SU-DHL-6 (cell line): ENCODE data around the gene ATXN1L.

Experiments used
- H2AFZ ChIP-seq: fragments of 200-600 bp; sonication (generic); 2 replicates; pipeline ENCODE4 v1.6.1; 2014; ENCODE audit warnings: low read depth, mild to moderate bottlenecking, moderate library complexity, mixed read lengths, antibody characterized with exemption, low read length; ENCODE audit not compliant: severe bottlenecking
- H3F3A ChIP-seq: fragments of 200-600 bp; shearing (Covaris generic); 2 replicates; pipeline ENCODE4 v1.6.0; 2016; ENCODE audit warnings: antibody characterized with exemption, mild to moderate bottlenecking; ENCODE audit not compliant: insufficient read depth
- H3K27ac ChIP-seq: fragments of 200-600 bp; sonication (generic); 2 replicates; pipeline ENCODE4 v1.5.1; 2016; ENCODE audit warnings: low read depth, mild to moderate bottlenecking, low read length, moderate library complexity, mixed read lengths
- H3K27me3 ChIP-seq: fragments of 200-600 bp; sonication (generic), shearing (Covaris generic); 2 replicates; pipeline ENCODE4 v1.6.0; 2014; ENCODE audit warnings: mild to moderate bottlenecking, low read length
- H3K36me3 ChIP-seq: fragments of 200-600 bp; sonication (generic); 2 replicates; pipeline ENCODE4 v1.6.1; 2014; ENCODE audit warnings: mild to moderate bottlenecking, low read length, mixed read lengths
- H3K4me2 ChIP-seq: fragments of 300-600, 200-600 bp; shearing (Covaris generic), sonication (generic); 2 replicates; pipeline ENCODE4 v1.6.0; 2014; ENCODE audit warnings: low read length, low read depth, mild to moderate bottlenecking; ENCODE audit not compliant: poor library complexity, severe bottlenecking
- H3K4me3 ChIP-seq: fragments of 200-600 bp; sonication (generic); 2 replicates; pipeline ENCODE4 v1.5.1; 2014; ENCODE audit warnings: antibody characterized with exemption, low read length, mild to moderate bottlenecking, mixed read lengths; ENCODE audit not compliant: insufficient read depth, poor library complexity, severe bottlenecking
- H3K79me2 ChIP-seq: fragments of 200-600 bp; sonication (generic); 2 replicates; pipeline ENCODE4 v1.6.1; 2014; ENCODE audit warnings: mild to moderate bottlenecking, low read length, moderate library complexity; ENCODE audit not compliant: insufficient read depth
- H3K9ac ChIP-seq: fragments of 200-600 bp; sonication (generic); 2 replicates; pipeline ENCODE4 v1.7.0; 2014; ENCODE audit warnings: mild to moderate bottlenecking, low read length
- H3K9me2 ChIP-seq: fragments of 200-600 bp; sonication (generic); replicated peaks from 2 replicates; pipeline ENCODE4 v1.6.1; 2014; ENCODE audit warnings: low read length; ENCODE audit not compliant: insufficient read depth
- H3K9me3 ChIP-seq: fragments of 200-600 bp; sonication (generic); 2 replicates; pipeline ENCODE4 v1.6.1; 2014; ENCODE audit warnings: low read length, mixed read lengths; ENCODE audit not compliant: insufficient read depth
- H4K20me1 ChIP-seq: fragments of 200-600 bp; sonication (generic); 2 replicates; pipeline ENCODE4 v1.6.1; 2014; ENCODE audit warnings: low read depth, mild to moderate bottlenecking, antibody characterized with exemption, low read length, moderate library complexity, mixed read lengths
- CTCF ChIP-seq: fragments of 200-600 bp; sonication (generic); IDR thresholded peaks from one replicate; pipeline ENCODE4 v1.5.1; 2017; ENCODE audit warnings: antibody characterized with exemption, mild to moderate bottlenecking, low read length, moderate library complexity; ENCODE audit not compliant: insufficient read depth, poor library complexity, severe bottlenecking
- EZH2phosphoT487 ChIP-seq: fragments of 200-600 bp; sonication (generic), shearing (Covaris generic); conservative IDR thresholded peaks from 2 replicates; pipeline ENCODE4 v1.6.1; 2018; ENCODE audit warnings: mild to moderate bottlenecking, antibody characterized with exemption, low read length, moderate library complexity, mixed read lengths

Gene ATXN1L

GRCh38 chr16:71870818-71871217 is 25.0 kb downstream of the ATXN1L start:
- no peak overlapping the region for H3K4me2 ChIP-seq

GRCh38 chr16:71873199-71873598 is 27.4 kb downstream of the ATXN1L start:
- no peak overlapping the region for H2AFZ ChIP-seq
- H3K9me3 ChIP-seq, result no peaks in the 10 kb centered on the region
- no peak overlapping the region for H3K4me2 ChIP-seq
- H3K79me2 ChIP-seq, result no peaks in the 10 kb centered on the region
- H3F3A ChIP-seq, result no peaks in the 10 kb centered on the region
- H4K20me1 ChIP-seq, result no peaks in the 10 kb centered on the region
- H3K4me3 ChIP-seq, result no peak overlapping the region
- H3K9me2 ChIP-seq, result no peaks in the 10 kb centered on the region
- no peak overlapping the region for H3K9ac ChIP-seq
- H3K36me3 ChIP-seq, result no peaks in the 10 kb centered on the region
- H3K27ac ChIP-seq, result no peak overlapping the region
- TF ChIP-seq CTCF (no peak), EZH2phosphoT487 (no peak)
- no peaks in the 10 kb centered on the region for H3K27me3 ChIP-seq

More at GRCh38 chr16:71870818-71871217, 25.0 kb downstream of the ATXN1L start:
- Histone ChIP-seq H4K20me1 (no peaks in the 10 kb centered on the region), H3K36me3 (peaks cover 3% of the 10 kb centered on the region; the same call in 1 of the 2 replicates), H3F3A (no peaks in the 10 kb centered on the region), H3K9me3 (no peaks in the 10 kb centered on the region), H3K27ac (no peak overlapping the region), H3K27me3 (no peaks in the 10 kb centered on the region), H3K9me2 (no peaks in the 10 kb centered on the region), H3K79me2 (no peaks in the 10 kb centered on the region), H2AFZ (no peak overlapping the region), H3K9ac (no peak overlapping the region), H3K4me3 (no peak overlapping the region)
- TF ChIP-seq CTCF (no peak), EZH2phosphoT487 (no peak)

- Histone ChIP-seq H3K9me3 (no peaks in the 10 kb centered on the region), H4K20me1 (no peaks in the 10 kb centered on the region), H3K79me2 (no peaks in the 10 kb centered on the region), H3K9me2 (no peaks in the 10 kb centered on the region), H3K9ac (no peak overlapping the region), H3K27ac (no peak overlapping the region), H3K4me2 (no peak overlapping the region), H3K4me3 (no peak overlapping the region), H3K36me3 (0 out of 2 replicates have a peak, but pooled peaks cover 5% of the 10 kb centered on the region), H3F3A (peaks cover 25% of the 10 kb centered on the region), H3K27me3 (no peaks in the 10 kb centered on the region), H2AFZ (no peak overlapping the region)
- no peak for TF ChIP-seq EZH2phosphoT487
- TF ChIP-seq CTCF, result no peak
These were observed 33.1 kb downstream of the ATXN1L start for GRCh38 chr16:71878911-71879310.
